Hematopoietic multipotent progenitor cell treated with erythropoietin and hydrocortisone succinate and interleukin-3 and kit ligand, for 8 days (in vitro differentiated cells): Measurements from ENCODE around the gene COMP.
"Not testable (repeated sequence)": the region's sequence is repeated elsewhere in the genome, so short reads cannot be mapped to it uniquely, and the experiment has no call there.

Experiments
- DNase-seq: peaks from one replicate; pipeline ENCODE4 v3.0.0-alpha.2; 2015

COMP gene

GRCh38 chr19:18745012-18745735, 45.9 kb downstream of the COMP start:
- DNase-seq = no peak

- DNase-seq = no peak
Observed at GRCh38 chr19:18743784-18744418, 47.2 kb downstream of the COMP start.

- DNase-seq = peak; percentile 87
Observed at GRCh38 chr19:18742838-18743783, 48.0 kb downstream of the COMP start.

- no peak for DNase-seq
Observed at GRCh38 chr19:18742324-18742723, 48.8 kb downstream of the COMP start.

GRCh38 chr19:18741124-18742121, 49.7 kb downstream of the COMP start:
- DNase-seq = no peak

DNA sequence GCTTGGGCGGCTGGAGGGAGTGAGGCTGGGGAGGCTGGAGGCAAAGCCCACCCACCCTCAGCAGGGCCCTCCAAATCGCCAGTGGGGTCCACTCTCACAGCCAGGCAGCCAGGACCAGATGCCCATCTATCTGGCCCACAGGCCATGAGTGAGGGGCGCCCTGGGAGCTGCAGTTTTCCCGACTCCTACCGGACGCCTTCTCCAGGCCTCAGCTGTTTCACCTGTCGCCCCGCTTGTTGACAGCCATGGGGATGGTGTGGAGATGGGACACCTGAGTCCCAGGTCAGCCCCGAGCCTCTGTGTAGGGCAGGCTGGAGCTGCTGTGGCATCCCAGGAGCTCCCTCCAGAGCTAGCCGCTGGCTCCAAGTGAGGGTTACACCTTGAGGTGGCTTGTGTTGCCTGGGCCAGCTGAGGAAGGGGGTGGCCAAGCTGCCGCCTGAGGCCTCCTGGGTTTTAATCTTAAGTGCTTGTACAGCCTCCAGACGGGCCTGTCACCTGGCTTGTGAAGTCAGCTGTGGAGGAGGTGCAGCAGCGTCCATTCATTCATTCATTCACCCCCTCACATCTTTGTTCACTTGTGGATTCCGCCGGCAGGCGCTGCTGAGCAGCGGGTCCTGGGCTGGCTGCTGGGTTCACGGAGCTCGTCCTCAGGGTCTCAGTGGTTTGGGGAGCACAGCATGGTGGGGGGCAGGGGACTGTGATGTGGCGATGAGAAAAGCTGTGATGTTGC, 52.0 kb downstream of the COMP start:
- no peak for DNase-seq

DNA sequence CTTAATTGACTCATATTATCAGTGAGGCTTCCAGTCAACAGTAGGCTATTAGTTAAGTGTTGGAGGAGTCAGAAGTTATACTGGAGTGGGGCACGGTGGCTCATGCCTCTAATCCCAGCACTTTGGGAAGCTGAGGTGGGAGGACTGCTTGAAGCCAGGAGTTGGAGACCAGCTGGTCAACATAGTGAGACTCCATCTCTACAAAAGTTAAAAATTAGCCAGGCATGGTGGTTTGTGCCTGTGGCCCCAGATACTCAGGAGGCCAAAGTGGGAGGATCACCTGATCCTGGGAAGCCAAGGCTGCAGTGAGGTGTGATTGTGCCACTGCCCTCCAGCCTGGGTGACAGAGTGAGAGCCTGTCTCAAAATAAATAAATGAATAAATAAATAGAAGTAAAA, 53.2 kb downstream of the COMP start:
- DNase-seq = no peak

DNA sequence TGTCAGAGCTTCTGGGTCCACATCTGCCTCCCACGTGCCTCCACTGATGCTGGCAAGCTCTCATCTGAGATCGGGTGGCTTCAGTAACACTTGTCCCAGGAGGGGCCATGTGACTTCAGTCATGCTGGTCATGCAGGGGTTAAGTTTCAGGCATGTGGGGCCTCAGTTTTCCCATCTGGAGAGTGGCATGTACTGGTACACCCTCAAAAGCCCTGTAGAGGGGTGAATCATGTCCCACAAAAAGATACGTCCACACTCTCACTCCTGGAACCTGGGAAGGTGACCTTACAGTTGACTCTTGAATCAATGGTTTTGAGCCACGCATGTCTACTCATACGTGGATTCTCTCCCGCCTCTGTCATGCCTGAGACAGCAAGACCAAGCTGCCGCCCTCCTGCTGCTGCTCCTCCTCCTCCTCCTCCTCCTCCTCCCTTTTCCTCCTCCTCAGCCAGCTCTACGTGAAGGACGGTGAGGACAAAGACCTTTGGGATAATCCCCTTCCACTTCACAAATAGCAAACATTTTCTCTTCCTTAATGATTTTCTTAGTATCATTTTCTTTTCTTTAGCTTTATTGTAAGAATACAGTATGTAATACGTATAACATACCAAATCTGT, 53.7 kb downstream of the COMP start:
- DNase-seq = no peak

- DNase-seq = no peak
Observed at GRCh38 chr19:18736415-18737336, 54.4 kb downstream of the COMP start.

DNA sequence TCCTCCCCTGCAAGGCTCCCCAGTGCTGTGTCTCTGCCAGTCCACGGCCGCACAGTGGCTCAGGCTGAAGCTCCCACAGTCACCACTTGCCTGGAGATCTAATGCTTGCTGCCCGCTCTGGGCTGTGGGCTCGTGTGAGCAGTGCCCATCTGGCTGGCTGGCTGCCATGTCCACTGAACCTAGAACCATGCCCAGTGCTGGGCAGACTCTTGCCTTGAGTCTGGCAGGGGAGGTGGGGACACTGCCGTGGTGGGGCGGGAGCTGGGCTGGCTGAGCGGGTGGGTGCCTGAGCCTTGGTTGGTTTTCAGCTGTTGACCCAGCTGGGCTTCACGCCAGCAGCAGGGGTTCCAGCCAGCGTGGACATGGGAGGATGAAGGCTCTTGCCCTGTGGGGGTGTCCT, 55.4 kb downstream of the COMP start:
- no peak for DNase-seq

GRCh38 chr19:18735324-18735723, 55.8 kb downstream of the COMP start:
- DNase-seq = no peak

GRCh38 chr19:18733762-18734332, 57.3 kb downstream of the COMP start:
- not testable (repeated sequence) for DNase-seq

DNA sequence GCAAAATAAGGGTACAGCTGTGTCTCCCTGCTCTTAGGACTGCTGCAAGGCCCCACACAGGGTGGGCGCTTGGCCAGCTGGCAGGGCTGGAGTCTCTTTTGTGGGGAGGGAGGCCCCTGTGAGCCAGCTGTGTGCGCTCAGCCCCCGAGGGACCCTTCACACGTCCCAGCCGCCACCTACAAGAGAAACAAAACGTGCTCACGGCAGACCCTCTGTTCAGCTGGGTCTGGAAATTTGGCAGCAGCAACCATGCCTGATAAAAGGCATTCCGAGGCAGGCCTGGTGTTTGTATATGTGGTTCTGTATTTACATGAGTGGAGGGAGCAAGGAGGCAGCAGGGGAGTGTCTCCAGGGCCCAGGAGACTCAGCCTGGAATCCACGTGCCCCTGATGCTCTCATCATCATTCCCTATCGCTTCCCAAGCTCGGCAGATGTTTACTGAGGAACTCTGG, 57.9 kb downstream of the COMP start:
- no peak for DNase-seq
